Neural cell (in vitro differentiated cells): Measurements from ENCODE around the gene PLIN3. TPM values are rescaled to one million over a fixed set of nuclear protein-coding genes. Genes with fewer than 3 reads are reported as not detected.
"Not testable (repeated sequence)": the region's sequence is repeated elsewhere in the genome, so short reads cannot be mapped to it uniquely, and the experiment has no call there.

ENCODE experiments used
- H2AFZ ChIP-seq: fragments of 200-600, 300-800 bp; sonication (generic), shearing (Covaris generic); 2 replicates; pipeline ENCODE4 v1.6.0; 2014; ENCODE audit warnings: low read depth, mild to moderate bottlenecking, antibody characterized with exemption, low read length, moderate library complexity
- H3F3A ChIP-seq: fragments of 200-600 bp; shearing (Covaris generic); 2 replicates; pipeline ENCODE4 v1.6.1; 2016; ENCODE audit warnings: mild to moderate bottlenecking, moderate library complexity, mixed read lengths, antibody characterized with exemption, low read length; ENCODE audit not compliant: insufficient read depth, poor library complexity, severe bottlenecking
- H3K27ac ChIP-seq: fragments of 200-600, 300-800 bp; sonication (generic), shearing (Covaris generic); 2 replicates; pipeline ENCODE4 v1.5.1; 2014; ENCODE audit warnings: mild to moderate bottlenecking, low read length, moderate library complexity
- H3K27me3 ChIP-seq: fragments of 300-800, 200-600 bp; sonication (generic), shearing (Covaris generic); 2 replicates; pipeline ENCODE4 v1.6.0; 2014; ENCODE audit warnings: mild to moderate bottlenecking, low read depth, low read length, moderate library complexity; ENCODE audit not compliant: insufficient read depth
- H3K36me3 ChIP-seq: fragments of 300-800, 200-600 bp; sonication (generic), shearing (Covaris generic); 2 replicates; pipeline ENCODE4 v1.5.1; 2014; ENCODE audit warnings: mild to moderate bottlenecking, antibody characterized with exemption, low read length, moderate library complexity; ENCODE audit not compliant: insufficient read depth
- H3K4me2 ChIP-seq: fragments of 300-800, 200-600 bp; sonication (generic), shearing (Covaris generic); 2 replicates; pipeline ENCODE4 v1.6.0; 2014; ENCODE audit warnings: mild to moderate bottlenecking, low read length
- H3K4me3 ChIP-seq: fragments of 300-800, 200-600 bp; sonication (generic), shearing (Covaris generic); 2 replicates; pipeline ENCODE4 v1.5.1; 2014; ENCODE audit warnings: mild to moderate bottlenecking, low read length, moderate library complexity
- H3K79me2 ChIP-seq: fragments of 200-600 bp; shearing (Covaris generic); replicated peaks from 2 replicates; pipeline ENCODE4 v1.6.0; 2014; ENCODE audit warnings: mild to moderate bottlenecking, low read length, moderate library complexity; ENCODE audit not compliant: insufficient read depth
- H3K9ac ChIP-seq: fragments of 300-800, 200-600 bp; sonication (generic), shearing (Covaris generic); 2 replicates; pipeline ENCODE4 v1.6.1; 2016; ENCODE audit warnings: mild to moderate bottlenecking, low read length, mixed read lengths
- H3K9me2 ChIP-seq: fragments of 200-600 bp; shearing (Covaris generic); 2 replicates; pipeline ENCODE4 v1.6.1; 2016; ENCODE audit warnings: mild to moderate bottlenecking, low read length, mixed read lengths; ENCODE audit not compliant: insufficient read depth
- H3K9me3 ChIP-seq: fragments of 200-600, 300-800 bp; sonication (generic), shearing (Covaris generic); 2 replicates; pipeline ENCODE4 v1.6.1; 2016; ENCODE audit warnings: mild to moderate bottlenecking, mixed run types, low read length, moderate library complexity, mixed read lengths
- H4K20me1 ChIP-seq: fragments of 200-600 bp; shearing (Covaris generic); 2 replicates; pipeline ENCODE4 v1.6.1; 2016; ENCODE audit warnings: mild to moderate bottlenecking, mixed run types; ENCODE audit not compliant: insufficient read depth
- CTCF ChIP-seq: fragments of 450-650 bp; IDR thresholded peaks from 2 replicates; pipeline ENCODE4 v1.5.1; 2014; ENCODE audit warnings: antibody characterized with exemption, mild to moderate bottlenecking, moderate library complexity; ENCODE audit not compliant: poor library complexity, severe bottlenecking
- EP300 ChIP-seq: fragments of 450-650 bp; conservative IDR thresholded peaks from 2 replicates; pipeline ENCODE4 v1.6.1; 2014; ENCODE audit warnings: antibody characterized with exemption, mild to moderate bottlenecking, moderate library complexity; ENCODE audit not compliant: poor library complexity, severe bottlenecking
- EZH2 ChIP-seq: fragments of 200-600, 300-800 bp; shearing (Covaris generic), sonication (generic); IDR thresholded peaks from 2 replicates; pipeline ENCODE4 v1.6.1; 2014; ENCODE audit warnings: antibody characterized with exemption, low read length, borderline replicate concordance, mild to moderate bottlenecking; ENCODE audit not compliant: insufficient read depth, poor library complexity, severe bottlenecking
- MXI1 ChIP-seq: fragments of 450-650 bp; conservative IDR thresholded peaks from 2 replicates; pipeline ENCODE4 v1.6.1; 2014; ENCODE audit warnings: antibody characterized with exemption, mild to moderate bottlenecking; ENCODE audit not compliant: poor library complexity, severe bottlenecking
- POLR2AphosphoS5 ChIP-seq: IDR thresholded peaks from 2 replicates; pipeline ENCODE4 v1.6.1; 2012
- RAD21 ChIP-seq: fragments of 450-650 bp; conservative IDR thresholded peaks from 2 replicates; pipeline ENCODE4 v1.6.1; 2014; ENCODE audit warnings: antibody characterized with exemption, mild to moderate bottlenecking, moderate library complexity
- REST ChIP-seq: IDR thresholded peaks from 2 replicates; pipeline ENCODE4 v1.6.1; 2012; ENCODE audit warnings: borderline replicate concordance
- SMC3 ChIP-seq: fragments of 450-650 bp; conservative IDR thresholded peaks from 2 replicates; pipeline ENCODE4 v1.6.1; 2014; ENCODE audit warnings: antibody characterized with exemption, mild to moderate bottlenecking, moderate library complexity; ENCODE audit not compliant: poor library complexity
- TAF1 ChIP-seq: IDR thresholded peaks from 2 replicates; pipeline ENCODE4 v1.6.1; 2012; ENCODE audit warnings: low read depth
- polyA plus RNA-seq: library from polyadenylated mRNA; depleted of rRNA; stranded (reverse); fragments of >200 nt; gene quantifications from 2 replicates; pipeline ENCODE4 v1.2.3, GENCODE V29; 2014

Gene PLIN3
- polyA plus RNA-seq, 1 donor from 2014 or later, result 0.71 TPM

- no peaks in the 10 kb centered on the region for H3F3A ChIP-seq
- no peaks in the 10 kb centered on the region for H3K36me3 ChIP-seq
- H3K4me3 ChIP-seq, result no peak overlapping the region
- no peak overlapping the region for H2AFZ ChIP-seq
- TF ChIP-seq CTCF (no peak), POLR2AphosphoS5 (no peak), TAF1 (no peak), SMC3 (no peak), MXI1 (no peak), EZH2 (no peak)
- H3K27me3 ChIP-seq, result no peaks in the 10 kb centered on the region
- H3K9ac ChIP-seq, result no peak overlapping the region
- H3K9me3 ChIP-seq, result no peaks in the 10 kb centered on the region
- no peak overlapping the region for H3K27ac ChIP-seq
- H3K79me2 ChIP-seq, result no peaks in the 10 kb centered on the region
- H3K4me2 ChIP-seq, result no peak overlapping the region
- no peaks in the 10 kb centered on the region for H3K9me2 ChIP-seq
- H4K20me1 ChIP-seq, result no peaks in the 10 kb centered on the region
Observed at GRCh38 chr19:4859697-4860096, 7.8 kb downstream of the PLIN3 start.

GRCh38 chr19:4856468-4856867, 11.0 kb downstream of the PLIN3 start:
- not testable (repeated sequence) for H3K27me3 ChIP-seq, H3K27ac ChIP-seq, H3K9me3 ChIP-seq, H3K9me2 ChIP-seq, H3K79me2 ChIP-seq, H3K4me3 ChIP-seq, H2AFZ ChIP-seq, H3K36me3 ChIP-seq, H3F3A ChIP-seq, H3K4me2 ChIP-seq, H4K20me1 ChIP-seq, H3K9ac ChIP-seq

DNA sequence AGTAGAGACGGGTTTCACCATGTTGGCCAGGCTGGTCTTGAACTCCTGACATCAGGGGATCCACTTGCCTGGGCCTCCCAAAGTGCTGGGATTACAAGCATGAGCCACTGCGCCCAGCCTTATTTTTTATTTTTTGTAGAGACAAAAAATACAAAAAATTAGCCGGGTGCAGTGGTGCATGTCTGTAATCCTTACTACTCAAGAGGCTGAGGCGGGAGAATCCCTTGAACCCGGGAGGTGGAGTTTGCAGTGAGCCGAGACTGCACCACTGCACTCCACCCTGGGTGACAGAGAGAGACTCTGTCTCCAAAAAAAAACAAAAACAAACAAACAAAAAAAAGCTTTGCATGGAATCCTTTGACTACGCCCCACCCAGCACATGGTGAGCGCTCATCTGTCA, 14.0 kb downstream of the PLIN3 start:
- not testable (repeated sequence) for H3F3A ChIP-seq, H3K9ac ChIP-seq, H3K36me3 ChIP-seq, H3K27me3 ChIP-seq, H4K20me1 ChIP-seq, H2AFZ ChIP-seq, H3K79me2 ChIP-seq, H3K9me2 ChIP-seq, H3K9me3 ChIP-seq, H3K27ac ChIP-seq, H3K4me3 ChIP-seq, H3K4me2 ChIP-seq

- H4K20me1 ChIP-seq, result no peaks in the 10 kb centered on the region
- H3K27ac ChIP-seq, result no peak overlapping the region
- no peaks in the 10 kb centered on the region for H3F3A ChIP-seq
- no peaks in the 10 kb centered on the region for H3K9me2 ChIP-seq
- no peaks in the 10 kb centered on the region for H3K79me2 ChIP-seq
- H3K9ac ChIP-seq, result no peak overlapping the region
- no peak overlapping the region for H2AFZ ChIP-seq
- TF ChIP-seq CTCF (no peak), MXI1 (no peak), RAD21 (no peak), REST (no peak), EZH2 (no peak), POLR2AphosphoS5 (no peak), EP300 (no peak), SMC3 (no peak), TAF1 (no peak)
- H3K4me2 ChIP-seq, result no peak overlapping the region
- no peaks in the 10 kb centered on the region for H3K9me3 ChIP-seq
- no peak overlapping the region for H3K4me3 ChIP-seq
- H3K27me3 ChIP-seq, result no peaks in the 10 kb centered on the region
- H3K36me3 ChIP-seq, result no peaks in the 10 kb centered on the region
Observed at GRCh38 chr19:4852484-4852883, 15.0 kb downstream of the PLIN3 start.
